MCF 10A (cell line): Measurements from ENCODE around the gene CCDC60. TPM values are rescaled to one million over a fixed set of nuclear protein-coding genes. Genes with fewer than 3 reads are reported as not detected.

ENCODE experiments used
- BruUV-seq: library from RNA; stranded (reverse); fragments of 400-500 nt; replicated peaks from 2 replicates; lab custom pipeline; 2021; lab: Mats Ljungman, UMichigan
- CTCF ChIA-PET: fragments of 300-600 bp; sonication (Branson Sonifier 250); formaldehyde crosslinking; extraction: SDS; loops from one replicate; lab custom pipeline; 2021; ENCODE audit warnings: antibody characterized with exemption, inconsistent platforms; lab: Yijun Ruan, JAX
- POLR2A ChIA-PET: fragments of 300-600, 350-650 bp; sonication (Branson Sonifier 250); formaldehyde crosslinking; extraction: SDS; loops from one replicate; lab custom pipeline; 2020; ENCODE audit warnings: antibody characterized with exemption, inconsistent platforms; lab: Yijun Ruan, JAX
- DNase-seq: peaks from one replicate; pipeline ENCODE4 v3.0.0-alpha.2; 2018; ENCODE audit not compliant: unreplicated experiment
- H3K27ac Mint-ChIP-seq: one replicate; pipeline ENCODE4 v1.8.0; 2022; ENCODE audit warnings: mild to moderate bottlenecking, low read depth, mixed read lengths; ENCODE audit not compliant: unreplicated experiment
- H3K27me3 Mint-ChIP-seq: one replicate; pipeline ENCODE4 v1.8.0; 2022; ENCODE audit warnings: mixed read lengths; ENCODE audit not compliant: insufficient read depth, unreplicated experiment
- H3K36me3 Mint-ChIP-seq: one replicate; pipeline ENCODE4 v1.8.0; 2022; ENCODE audit warnings: mild to moderate bottlenecking, moderate library complexity, mixed read lengths; ENCODE audit not compliant: insufficient read depth, unreplicated experiment
- H3K4me1 Mint-ChIP-seq: one replicate; pipeline ENCODE4 v1.8.0; 2022; ENCODE audit warnings: mixed read lengths; ENCODE audit not compliant: insufficient read depth, unreplicated experiment
- H3K4me3 Mint-ChIP-seq: one replicate; pipeline ENCODE4 v1.8.0; 2022; ENCODE audit warnings: mild to moderate bottlenecking, moderate library complexity, mixed read lengths; ENCODE audit not compliant: unreplicated experiment
- H3K9me3 Mint-ChIP-seq: one replicate; pipeline ENCODE4 v1.8.0; 2022; ENCODE audit warnings: mixed read lengths; ENCODE audit not compliant: unreplicated experiment
- CTCF ChIP-seq: fragments of 200-600 bp; IDR thresholded peaks from one replicate; pipeline ENCODE4 v1.8.0; 2022; ENCODE audit warnings: antibody characterized with exemption, mild to moderate bottlenecking; ENCODE audit not compliant: unreplicated experiment
- intact Hi-C: fragments of 100-400 bp; cut with micrococcal nuclease; formaldehyde crosslinking; loops from 2 replicates; pipeline ENCODE4 v1.14.1; 2022
- total RNA-seq: library from RNA; stranded (reverse); gene quantifications from 2 replicates; pipeline ENCODE4 v1.2.3, GENCODE V29; 2022

The CCDC60 gene
- total RNA-seq, 1 experiment from 2014 or later = not detected

DNA sequence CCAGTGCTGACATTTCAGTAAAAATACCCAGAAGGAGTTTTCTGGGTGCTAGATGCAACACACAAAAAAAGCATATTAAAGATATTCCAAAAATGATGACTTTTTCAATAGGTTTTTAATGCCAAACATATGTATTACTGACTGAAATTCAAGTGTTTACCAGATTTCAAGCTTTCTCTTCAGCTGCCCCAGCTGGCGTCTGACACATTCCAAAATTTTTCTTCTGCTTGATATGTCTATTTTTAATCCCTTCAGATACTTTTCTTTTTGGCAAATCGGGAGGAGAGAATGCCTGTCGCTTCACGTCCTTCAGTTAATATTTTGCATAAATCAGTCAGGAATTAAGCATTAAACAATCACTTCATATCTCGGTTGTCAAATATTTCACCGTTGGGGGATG is 7.1 kb upstream of the CCDC60 start:
- ChIA-PET CTCF (interaction anchor here (0.7 kb wide), 1 partner anchor 36 kb away, joined by 4 read pairs; no protein-coding TSS in a partner anchor), POLR2A (no interaction called here)
- no TSS peak for BruUV-seq
- peaks cover 36% of the 10 kb centered on the region for H3K9me3 Mint-ChIP-seq
- no peak overlapping the region for H3K27ac Mint-ChIP-seq
- no peaks in the 10 kb centered on the region for H3K27me3 Mint-ChIP-seq
- intact Hi-C loops = no loop called here
- no peaks in the 10 kb centered on the region for H3K36me3 Mint-ChIP-seq
- no peak for TF ChIP-seq CTCF
- H3K4me3 Mint-ChIP-seq = no peak overlapping the region
- H3K4me1 Mint-ChIP-seq = no peaks in the 10 kb centered on the region
- DNase-seq = no peak

DNA sequence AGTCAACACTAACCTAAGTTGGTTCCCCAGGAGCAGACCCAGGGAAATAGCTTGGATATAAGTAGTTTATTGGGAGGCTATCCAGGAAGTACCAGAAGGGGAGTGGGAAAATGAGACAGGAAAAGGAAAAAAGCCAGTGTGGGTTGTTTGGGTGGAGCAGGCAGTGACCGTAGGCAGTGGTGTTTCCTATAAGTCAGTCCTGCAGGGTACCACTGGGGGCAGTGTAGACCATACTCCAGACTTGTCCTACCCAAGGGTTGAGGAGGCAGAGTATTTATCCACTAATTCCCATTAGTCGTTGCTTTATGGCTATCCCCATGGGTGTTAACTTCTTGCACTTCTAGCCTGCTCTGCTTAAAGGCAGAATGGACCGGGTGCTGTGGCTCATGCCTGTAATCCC is 6.4 kb upstream of the CCDC60 start:
- intact Hi-C loops = no loop called here
- ChIA-PET POLR2A (no interaction called here), CTCF (no interaction called here)
- no peak for DNase-seq
- BruUV-seq = no TSS peak
- H3K9me3 Mint-ChIP-seq = peaks cover 41% of the 10 kb centered on the region
- H3K36me3 Mint-ChIP-seq = no peaks in the 10 kb centered on the region
- no peak overlapping the region for H3K4me3 Mint-ChIP-seq
- no peak overlapping the region for H3K27ac Mint-ChIP-seq
- H3K27me3 Mint-ChIP-seq = no peaks in the 10 kb centered on the region
- TF ChIP-seq CTCF = no peak
- no peaks in the 10 kb centered on the region for H3K4me1 Mint-ChIP-seq

GRCh38 chr12:119338593-119339363 is 4.2 kb downstream of the CCDC60 start:
- CTCF ChIA-PET = interaction anchor here (0.5 to 1.1 kb wide), 3 partner anchors 24 to 602 kb away, joined by 3 to 4 read pairs (median 4); no protein-coding TSS in a partner anchor
- no peak for DNase-seq
- no peaks in the 10 kb centered on the region for H3K4me1 Mint-ChIP-seq
- no peak for TF ChIP-seq CTCF
- no peak overlapping the region for H3K27ac Mint-ChIP-seq
- no peaks in the 10 kb centered on the region for H3K36me3 Mint-ChIP-seq
- peaks cover 40% of the 10 kb centered on the region for H3K9me3 Mint-ChIP-seq
- H3K27me3 Mint-ChIP-seq = no peaks in the 10 kb centered on the region
- no TSS peak for BruUV-seq
- POLR2A ChIA-PET = no interaction called here
- H3K4me3 Mint-ChIP-seq = no peak overlapping the region
- intact Hi-C loops = no loop called here

DNA sequence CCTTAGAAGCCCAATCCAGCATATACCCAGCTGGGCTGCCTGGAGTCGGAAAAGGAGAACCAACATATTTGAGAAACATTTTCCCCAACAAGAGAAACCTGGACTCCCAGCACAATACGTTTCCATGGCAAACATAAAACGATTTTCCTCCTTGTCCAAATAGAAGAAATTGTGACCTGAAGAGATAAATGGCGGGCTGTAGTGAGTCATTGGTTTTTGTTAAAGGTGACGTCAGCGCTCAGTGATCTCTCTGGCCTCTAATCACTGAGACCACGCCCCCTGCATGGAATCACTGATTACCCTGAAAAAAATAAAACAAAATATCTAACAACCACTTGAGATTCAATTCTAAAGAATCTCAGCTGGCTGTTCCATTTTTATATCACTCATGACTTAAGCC is 6.0 kb downstream of the CCDC60 start:
- no peak overlapping the region for H3K27ac Mint-ChIP-seq
- H3K4me1 Mint-ChIP-seq = no peaks in the 10 kb centered on the region
- ChIA-PET CTCF (no interaction called here), POLR2A (no interaction called here)
- no peak for TF ChIP-seq CTCF
- BruUV-seq = no TSS peak
- H3K9me3 Mint-ChIP-seq = peaks cover 53% of the 10 kb centered on the region
- no peaks in the 10 kb centered on the region for H3K27me3 Mint-ChIP-seq
- intact Hi-C loops = no loop called here
- no peaks in the 10 kb centered on the region for H3K36me3 Mint-ChIP-seq
- no peak for DNase-seq
- H3K4me3 Mint-ChIP-seq = no peak overlapping the region
